ENCODE measurements around the gene GPR132. TPM values are rescaled to one million over a fixed set of nuclear protein-coding genes. Genes with fewer than 3 reads are reported as not detected.

GPR132 gene
- total and polyA plus RNA-seq, 2 of the 8 experiments (the other 6 are each of a cell fraction or from before 2014, with no cell fraction given), result 0.11 TPM; not detected in 1

DNA sequence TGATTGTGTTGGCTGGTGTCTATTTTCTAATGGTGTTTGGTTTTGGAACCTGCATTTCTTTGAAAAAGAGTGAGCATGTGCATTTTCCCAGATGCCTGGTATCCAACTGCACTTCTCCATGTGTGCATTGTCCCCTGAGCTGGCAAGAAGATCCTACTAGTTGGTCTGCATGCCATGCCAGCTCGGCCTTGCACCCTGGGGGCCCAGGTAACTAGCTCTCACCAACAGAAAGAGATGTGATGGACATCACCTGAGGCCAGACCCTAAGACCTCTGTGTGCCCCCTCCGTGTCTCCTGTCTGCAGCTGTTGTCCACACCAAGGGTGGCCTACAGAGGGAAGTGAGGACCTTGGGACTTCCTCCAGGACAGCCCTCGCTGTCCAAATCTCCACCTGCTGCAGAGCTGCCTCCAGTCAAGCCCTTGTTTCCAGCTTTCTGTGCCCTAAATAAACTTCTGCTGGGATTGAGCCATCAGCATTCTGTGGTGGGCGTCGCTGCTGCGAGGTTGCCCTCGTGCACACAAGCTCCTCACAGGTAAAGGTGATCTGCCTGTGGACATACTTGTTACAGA is 30.1 kb upstream of the GPR132 start (continued):
- TF ChIP-seq, protein P1, sequence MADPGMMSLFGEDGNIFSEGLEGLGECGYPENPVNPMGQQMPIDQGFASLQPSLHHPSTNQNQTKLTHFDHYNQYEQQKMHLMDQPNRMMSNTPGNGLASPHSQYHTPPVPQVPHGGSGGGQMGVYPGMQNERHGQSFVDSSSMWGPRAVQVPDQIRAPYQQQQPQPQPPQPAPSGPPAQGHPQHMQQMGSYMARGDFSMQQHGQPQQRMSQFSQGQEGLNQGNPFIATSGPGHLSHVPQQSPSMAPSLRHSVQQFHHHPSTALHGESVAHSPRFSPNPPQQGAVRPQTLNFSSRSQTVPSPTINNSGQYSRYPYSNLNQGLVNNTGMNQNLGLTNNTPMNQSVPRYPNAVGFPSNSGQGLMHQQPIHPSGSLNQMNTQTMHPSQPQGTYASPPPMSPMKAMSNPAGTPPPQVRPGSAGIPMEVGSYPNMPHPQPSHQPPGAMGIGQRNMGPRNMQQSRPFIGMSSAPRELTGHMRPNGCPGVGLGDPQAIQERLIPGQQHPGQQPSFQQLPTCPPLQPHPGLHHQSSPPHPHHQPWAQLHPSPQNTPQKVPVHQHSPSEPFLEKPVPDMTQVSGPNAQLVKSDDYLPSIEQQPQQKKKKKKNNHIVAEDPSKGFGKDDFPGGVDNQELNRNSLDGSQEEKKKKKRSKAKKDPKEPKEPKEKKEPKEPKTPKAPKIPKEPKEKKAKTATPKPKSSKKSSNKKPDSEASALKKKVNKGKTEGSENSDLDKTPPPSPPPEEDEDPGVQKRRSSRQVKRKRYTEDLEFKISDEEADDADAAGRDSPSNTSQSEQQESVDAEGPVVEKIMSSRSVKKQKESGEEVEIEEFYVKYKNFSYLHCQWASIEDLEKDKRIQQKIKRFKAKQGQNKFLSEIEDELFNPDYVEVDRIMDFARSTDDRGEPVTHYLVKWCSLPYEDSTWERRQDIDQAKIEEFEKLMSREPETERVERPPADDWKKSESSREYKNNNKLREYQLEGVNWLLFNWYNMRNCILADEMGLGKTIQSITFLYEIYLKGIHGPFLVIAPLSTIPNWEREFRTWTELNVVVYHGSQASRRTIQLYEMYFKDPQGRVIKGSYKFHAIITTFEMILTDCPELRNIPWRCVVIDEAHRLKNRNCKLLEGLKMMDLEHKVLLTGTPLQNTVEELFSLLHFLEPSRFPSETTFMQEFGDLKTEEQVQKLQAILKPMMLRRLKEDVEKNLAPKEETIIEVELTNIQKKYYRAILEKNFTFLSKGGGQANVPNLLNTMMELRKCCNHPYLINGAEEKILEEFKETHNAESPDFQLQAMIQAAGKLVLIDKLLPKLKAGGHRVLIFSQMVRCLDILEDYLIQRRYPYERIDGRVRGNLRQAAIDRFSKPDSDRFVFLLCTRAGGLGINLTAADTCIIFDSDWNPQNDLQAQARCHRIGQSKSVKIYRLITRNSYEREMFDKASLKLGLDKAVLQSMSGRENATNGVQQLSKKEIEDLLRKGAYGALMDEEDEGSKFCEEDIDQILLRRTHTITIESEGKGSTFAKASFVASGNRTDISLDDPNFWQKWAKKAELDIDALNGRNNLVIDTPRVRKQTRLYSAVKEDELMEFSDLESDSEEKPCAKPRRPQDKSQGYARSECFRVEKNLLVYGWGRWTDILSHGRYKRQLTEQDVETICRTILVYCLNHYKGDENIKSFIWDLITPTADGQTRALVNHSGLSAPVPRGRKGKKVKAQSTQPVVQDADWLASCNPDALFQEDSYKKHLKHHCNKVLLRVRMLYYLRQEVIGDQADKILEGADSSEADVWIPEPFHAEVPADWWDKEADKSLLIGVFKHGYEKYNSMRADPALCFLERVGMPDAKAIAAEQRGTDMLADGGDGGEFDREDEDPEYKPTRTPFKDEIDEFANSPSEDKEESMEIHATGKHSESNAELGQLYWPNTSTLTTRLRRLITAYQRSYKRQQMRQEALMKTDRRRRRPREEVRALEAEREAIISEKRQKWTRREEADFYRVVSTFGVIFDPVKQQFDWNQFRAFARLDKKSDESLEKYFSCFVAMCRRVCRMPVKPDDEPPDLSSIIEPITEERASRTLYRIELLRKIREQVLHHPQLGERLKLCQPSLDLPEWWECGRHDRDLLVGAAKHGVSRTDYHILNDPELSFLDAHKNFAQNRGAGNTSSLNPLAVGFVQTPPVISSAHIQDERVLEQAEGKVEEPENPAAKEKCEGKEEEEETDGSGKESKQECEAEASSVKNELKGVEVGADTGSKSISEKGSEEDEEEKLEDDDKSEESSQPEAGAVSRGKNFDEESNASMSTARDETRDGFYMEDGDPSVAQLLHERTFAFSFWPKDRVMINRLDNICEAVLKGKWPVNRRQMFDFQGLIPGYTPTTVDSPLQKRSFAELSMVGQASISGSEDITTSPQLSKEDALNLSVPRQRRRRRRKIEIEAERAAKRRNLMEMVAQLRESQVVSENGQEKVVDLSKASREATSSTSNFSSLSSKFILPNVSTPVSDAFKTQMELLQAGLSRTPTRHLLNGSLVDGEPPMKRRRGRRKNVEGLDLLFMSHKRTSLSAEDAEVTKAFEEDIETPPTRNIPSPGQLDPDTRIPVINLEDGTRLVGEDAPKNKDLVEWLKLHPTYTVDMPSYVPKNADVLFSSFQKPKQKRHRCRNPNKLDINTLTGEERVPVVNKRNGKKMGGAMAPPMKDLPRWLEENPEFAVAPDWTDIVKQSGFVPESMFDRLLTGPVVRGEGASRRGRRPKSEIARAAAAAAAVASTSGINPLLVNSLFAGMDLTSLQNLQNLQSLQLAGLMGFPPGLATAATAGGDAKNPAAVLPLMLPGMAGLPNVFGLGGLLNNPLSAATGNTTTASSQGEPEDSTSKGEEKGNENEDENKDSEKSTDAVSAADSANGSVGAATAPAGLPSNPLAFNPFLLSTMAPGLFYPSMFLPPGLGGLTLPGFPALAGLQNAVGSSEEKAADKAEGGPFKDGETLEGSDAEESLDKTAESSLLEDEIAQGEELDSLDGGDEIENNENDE (IDR thresholded peaks at IDR 0.05; ENCODE audit: insufficient replicate concordance, low read length), result no peak
- no peak for TF ChIP-seq EP300 (IDR thresholded peaks at IDR 0.05; ENCODE audit: borderline replicate concordance in 1 of 2, low read depth in 2 of 2, low read length in 2 of 2)
- no peak for TF ChIP-seq GABPA (IDR thresholded peaks at IDR 0.05; ENCODE audit: borderline replicate concordance, insufficient read depth, low read length)
- TF ChIP-seq POU5F1 (IDR thresholded peaks at IDR 0.05; ENCODE audit: low read depth, low read length), result no peak
- no peak for TF ChIP-seq CHD1 (IDR thresholded peaks at IDR 0.05; ENCODE audit: low read depth, low read length)
- TF ChIP-seq ASH2L (IDR thresholded peaks at IDR 0.05; ENCODE audit: low read length), result no peak

Measured in H1 (cell line).